Measurements from ENCODE around the gene RAB36. TPM values are rescaled to one million over a fixed set of nuclear protein-coding genes. Genes with fewer than 3 reads are reported as not detected.
A peak's percentile ranks its signal among the peaks of the same experiment; 100 is the strongest.

The RAB36 gene
- total RNA-seq, 1 donor from 2014 or later, result 0.70 TPM

GRCh38 chr22:23192133-23192532 lies 46.9 kb downstream of the RAB36 start:
- no peak for DNase-seq (ENCODE audit: low spot score)
- intact Hi-C loops (cut with DNase I), result no loop called here

DNA sequence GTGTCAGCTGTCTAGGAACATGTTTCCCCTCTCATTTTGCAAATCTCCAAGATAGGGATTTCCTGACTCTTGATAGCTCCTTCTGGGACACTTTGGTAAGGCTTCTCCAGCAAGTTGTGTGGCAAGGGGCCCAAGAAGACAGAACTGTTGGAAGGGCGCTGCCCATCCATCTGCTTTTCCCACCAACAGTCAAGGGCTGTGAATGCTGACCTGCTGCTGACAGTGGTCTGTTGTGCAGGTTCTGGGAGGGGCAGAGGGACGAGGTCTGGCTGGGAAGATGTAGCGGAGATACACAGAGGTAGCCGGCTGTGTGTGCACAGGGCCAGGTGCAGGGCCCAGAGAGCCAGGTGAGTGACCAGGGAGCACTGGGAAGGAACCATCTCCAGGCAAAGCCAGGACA lies 47.3 kb downstream of the RAB36 start:
- intact Hi-C loops (cut with DNase I), result no loop called here
- no peak for DNase-seq (ENCODE audit: low spot score)

DNA sequence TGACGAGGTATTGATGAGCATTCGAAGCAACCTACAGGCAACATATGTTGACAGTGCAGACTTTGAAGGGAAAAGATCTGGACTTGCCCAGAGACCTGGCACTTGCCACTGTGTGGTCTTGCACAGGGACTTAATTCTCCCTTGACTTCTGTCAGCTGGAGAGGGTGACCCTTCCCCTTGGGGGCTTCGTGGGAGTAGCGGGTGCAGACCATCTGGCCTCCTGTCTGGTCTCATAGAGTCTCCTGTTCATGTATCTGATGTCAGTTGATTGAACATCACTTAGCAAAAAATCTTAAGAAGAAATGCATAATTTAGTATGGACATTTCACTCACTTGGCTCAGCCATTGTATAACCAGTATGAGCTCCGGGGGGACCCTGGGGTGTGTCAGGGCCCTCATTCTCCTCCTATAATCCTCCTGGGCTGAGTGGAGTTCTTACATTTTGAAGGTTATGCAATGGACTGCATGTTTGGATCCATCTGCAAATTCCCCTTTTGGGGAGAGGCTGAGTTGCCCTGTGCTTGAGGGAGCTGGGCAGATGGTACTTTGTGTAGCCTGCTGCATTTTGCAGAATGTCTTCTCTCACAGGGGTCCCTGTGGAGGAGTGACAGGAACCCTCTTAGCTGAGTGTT lies 48.0 kb downstream of the RAB36 start:
- intact Hi-C loops (cut with DNase I), result no loop called here
- DNase-seq (ENCODE audit: low spot score), result no peak

DNA sequence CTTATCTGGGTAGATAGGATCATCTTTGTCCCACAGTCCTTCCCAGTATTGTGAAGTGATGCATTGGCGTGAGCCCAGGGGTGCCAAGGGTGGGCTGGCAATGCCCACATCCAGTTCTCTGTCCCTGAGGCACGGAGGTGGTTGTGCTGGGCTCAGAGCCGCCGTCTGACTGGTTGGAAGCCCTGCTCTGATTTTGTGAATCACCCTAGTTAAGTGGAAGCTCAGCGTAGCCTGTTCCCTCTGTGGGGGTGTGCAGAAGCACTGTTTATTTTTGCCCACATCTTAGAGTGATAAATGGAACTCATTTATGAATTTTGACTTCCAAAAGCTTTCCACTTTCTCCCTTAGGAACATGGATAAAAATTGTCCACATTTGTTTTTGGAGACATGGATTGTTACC lies 48.6 kb downstream of the RAB36 start:
- DNase-seq (ENCODE audit: low spot score), result no peak
- intact Hi-C loops (cut with DNase I), result no loop called here

GRCh38 chr22:23196165-23196564 lies 50.9 kb downstream of the RAB36 start:
- intact Hi-C loops (cut with DNase I), result no loop called here
- no peak for DNase-seq (ENCODE audit: low spot score)

DNA sequence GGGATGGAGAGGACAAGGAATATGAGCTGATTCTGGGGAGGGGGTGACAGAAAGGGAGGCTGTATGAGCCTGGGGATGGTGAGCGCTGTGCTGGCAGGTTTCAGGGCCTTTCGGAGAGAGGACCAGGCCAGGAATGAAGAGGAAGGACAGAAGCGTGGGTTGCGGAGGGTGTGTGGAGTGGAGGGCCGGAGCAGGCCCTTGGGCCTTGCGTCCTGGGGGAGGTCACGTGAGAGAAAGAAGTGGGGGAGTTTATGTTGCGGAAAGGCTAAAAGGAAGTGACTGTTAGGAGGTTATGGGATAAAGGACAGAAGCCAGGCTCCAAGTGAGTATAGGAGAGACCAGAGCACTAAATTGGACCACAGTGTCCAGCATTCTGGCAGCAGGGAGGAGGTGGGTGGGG lies 52.6 kb downstream of the RAB36 start:
- no peak for DNase-seq (ENCODE audit: low spot score)
- intact Hi-C loops (cut with DNase I), result no loop called here

DNA sequence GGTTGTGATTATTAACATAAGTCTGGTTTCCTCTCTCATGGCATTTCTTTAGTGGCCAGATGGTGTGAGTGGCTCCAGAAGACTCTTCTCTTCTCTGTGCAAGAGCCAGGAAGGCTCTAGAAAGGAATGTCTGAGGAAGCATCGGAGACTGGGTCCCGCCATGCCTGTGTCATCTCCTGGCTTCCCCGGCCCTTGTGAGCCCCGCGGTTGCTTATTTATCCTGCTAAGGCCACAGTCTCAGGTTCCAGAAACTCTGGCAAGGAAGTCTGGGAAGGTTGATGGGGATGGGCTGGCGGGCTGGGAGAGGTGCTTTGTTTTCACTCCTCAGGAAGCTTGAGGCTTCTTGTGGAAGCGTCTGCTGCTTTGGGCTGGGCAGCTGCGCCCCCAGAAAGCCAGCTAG lies 53.9 kb downstream of the RAB36 start:
- DNase-seq (ENCODE audit: low spot score), result no peak
- intact Hi-C loops (cut with DNase I), result no loop called here

DNA sequence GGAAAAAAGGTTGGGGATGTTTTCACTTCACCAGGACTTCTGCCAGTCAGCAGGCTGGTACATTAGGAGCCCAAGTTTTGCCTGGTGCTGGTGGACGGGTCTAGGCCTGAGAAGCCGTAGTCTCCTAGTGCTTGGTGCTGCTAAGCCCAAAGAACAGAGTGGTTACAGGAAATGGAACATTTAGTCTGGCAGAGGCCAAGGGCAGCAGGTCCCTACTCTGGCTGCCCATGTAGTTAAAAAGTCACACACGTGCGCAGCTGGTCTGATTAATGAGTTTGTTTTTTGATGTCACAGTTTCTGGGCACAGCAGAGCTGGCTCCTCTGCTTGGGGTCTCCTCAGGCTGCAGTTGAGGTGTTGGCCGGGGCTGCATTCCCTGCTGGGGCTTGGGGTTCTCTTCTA lies 55.6 kb downstream of the RAB36 start:
- DNase-seq (ENCODE audit: low spot score), result no peak
- intact Hi-C loops (cut with DNase I), result no loop called here

DNA sequence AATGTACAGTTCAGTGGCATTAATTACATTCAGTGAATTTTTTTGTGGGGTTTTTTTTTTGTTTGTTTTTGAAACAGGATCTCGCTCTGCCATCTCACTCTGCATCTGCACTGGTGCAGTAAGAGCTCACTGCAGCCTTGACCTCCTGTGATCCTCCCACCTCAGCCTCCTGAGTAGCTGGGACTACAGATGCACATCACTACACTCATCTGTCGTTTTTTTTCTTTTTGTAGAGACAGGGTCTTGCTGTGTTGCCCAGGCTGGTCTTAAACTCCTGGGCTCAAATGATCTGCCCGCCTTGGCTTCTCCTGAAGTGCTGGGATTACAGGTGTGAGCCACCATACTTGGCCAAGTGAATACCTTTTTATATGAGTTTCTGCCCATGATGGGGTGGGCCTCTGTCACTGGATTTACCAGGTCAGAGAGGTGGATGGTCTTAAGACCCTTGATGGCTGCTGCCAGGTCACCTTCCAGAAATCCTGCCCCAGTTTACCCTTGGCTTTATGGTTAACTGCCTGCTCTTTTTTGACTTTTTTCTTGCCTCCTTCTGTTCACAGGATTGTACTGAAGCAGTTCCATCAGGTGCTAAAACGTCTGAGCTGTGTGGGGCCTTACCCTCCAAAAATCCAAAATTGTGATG lies 57.7 kb downstream of the RAB36 start:
- intact Hi-C loops (cut with DNase I), result no loop called here
- DNase-seq (ENCODE audit: low spot score), result no peak

- intact Hi-C loops (cut with DNase I), result loop anchor here (2.0 kb wide), 1 partner anchor 53 kb away; no protein-coding TSS in a partner anchor
- DNase-seq (ENCODE audit: low spot score), result no peak
These were observed 58.3 kb downstream of the RAB36 start for GRCh38 chr22:23203452-23204124.

DNA sequence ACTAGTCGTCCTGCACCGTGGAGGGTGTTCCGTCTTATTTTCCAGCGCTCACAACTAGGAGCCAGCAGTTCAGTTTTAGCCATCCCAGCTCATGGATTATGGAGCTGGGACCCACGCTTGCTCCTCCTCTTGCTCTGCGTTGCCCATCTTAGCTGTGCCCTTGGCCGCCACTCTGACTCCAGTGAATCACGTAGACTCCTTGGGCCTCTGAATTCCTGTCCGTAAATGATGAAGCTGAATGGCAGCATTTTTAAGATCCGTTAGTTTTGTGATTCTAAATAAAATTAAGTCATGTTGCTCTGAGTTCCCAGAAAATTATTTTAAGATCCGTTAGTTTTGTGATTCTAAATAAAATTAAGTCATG lies 58.8 kb downstream of the RAB36 start:
- intact Hi-C loops (cut with DNase I), result loop anchor here (2.0 kb wide), 1 partner anchor 53 kb away; no protein-coding TSS in a partner anchor
- no peak for DNase-seq (ENCODE audit: low spot score)

DNA sequence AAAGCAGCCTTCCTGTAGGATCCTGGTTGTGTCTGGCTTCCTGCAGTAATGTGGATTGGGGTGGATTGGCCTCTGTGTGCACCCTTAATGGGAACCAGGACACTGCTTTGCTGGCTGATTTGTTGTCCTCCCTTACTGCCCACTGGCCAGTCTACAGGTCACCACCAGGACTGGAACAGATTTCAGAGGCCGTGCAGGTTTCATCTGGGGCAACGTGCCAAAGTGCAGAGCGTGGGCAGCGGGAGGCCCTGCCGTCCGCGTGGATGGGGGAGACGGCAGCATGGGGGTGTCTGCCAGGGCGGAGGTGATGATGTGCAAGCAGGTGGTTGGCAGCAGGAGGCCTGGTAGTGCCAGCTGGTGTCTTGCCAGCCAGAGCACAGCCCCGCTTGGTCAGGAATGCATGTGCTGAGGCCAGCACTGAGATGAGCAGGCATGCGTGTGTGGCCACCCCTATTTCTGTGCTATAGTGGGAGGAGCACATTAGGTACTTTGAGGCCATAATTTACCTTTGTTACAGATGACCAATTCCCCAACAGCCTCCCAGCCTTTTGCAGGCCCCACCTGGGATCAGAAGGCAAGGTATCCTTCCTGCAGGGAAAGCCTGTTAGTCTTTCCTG lies 59.4 kb downstream of the RAB36 start:
- peak; percentile 88 for DNase-seq (ENCODE audit: low spot score)
- intact Hi-C loops (cut with DNase I), result loop anchor here (2.0 kb wide), 1 partner anchor 52 kb away; no protein-coding TSS in a partner anchor

DNA sequence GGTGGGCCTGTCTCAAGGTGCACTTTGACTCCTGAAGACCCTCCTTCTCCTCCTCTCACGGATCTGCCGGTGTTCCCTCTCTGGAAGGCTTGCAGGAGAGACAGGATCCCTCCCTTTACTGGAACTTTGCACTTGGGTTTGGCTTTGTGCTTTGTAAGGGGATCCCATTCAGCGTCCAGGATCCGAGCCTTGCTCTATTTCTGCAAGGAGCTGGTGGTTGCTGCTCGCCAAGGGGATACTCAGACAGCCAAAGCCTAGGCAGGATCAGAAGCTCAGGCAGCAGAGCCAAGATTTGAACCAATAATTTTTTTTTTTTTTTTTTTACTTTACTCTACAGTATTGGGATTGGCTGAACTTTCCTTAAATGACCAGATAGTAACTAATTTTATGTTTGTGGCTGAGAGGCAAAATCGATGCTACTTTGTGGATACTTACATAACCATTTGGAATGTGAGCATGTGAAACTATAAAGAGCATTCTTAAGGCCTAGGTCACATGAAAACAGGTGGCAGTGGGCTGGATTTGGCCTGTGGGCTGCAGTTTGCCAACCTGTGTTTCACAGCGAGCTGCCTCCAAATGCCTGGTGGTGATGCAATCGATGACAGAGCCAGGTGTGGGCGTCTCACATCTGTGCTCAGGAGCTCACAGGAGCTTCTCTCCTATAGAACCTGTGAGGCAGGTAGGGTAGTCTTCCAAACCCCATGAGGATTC lies 60.2 kb downstream of the RAB36 start:
- DNase-seq (ENCODE audit: low spot score), result no peak
- intact Hi-C loops (cut with DNase I), result loop anchor here (2.0 kb wide), 1 partner anchor 51 kb away; no protein-coding TSS in a partner anchor

DNA sequence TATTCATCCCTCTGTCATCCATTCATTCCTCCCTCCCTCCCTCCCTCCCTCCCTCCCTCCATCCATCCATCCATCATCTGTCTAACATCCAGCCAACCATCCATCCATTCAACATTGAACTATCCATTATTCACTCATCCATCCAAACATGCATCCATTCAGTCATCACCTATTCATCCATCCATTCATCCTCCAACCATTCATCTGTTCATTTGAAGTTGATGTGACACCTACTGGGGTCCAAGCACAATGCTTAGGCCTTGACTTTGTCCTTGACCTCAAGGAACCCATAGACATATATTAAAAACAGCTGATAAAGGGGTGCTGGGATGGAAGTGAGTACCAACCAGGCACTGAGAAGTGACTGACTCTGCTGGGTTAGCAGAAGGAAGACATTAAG lies 61.6 kb downstream of the RAB36 start:
- DNase-seq (ENCODE audit: low spot score), result no peak
- intact Hi-C loops (cut with DNase I), result no loop called here

DNA sequence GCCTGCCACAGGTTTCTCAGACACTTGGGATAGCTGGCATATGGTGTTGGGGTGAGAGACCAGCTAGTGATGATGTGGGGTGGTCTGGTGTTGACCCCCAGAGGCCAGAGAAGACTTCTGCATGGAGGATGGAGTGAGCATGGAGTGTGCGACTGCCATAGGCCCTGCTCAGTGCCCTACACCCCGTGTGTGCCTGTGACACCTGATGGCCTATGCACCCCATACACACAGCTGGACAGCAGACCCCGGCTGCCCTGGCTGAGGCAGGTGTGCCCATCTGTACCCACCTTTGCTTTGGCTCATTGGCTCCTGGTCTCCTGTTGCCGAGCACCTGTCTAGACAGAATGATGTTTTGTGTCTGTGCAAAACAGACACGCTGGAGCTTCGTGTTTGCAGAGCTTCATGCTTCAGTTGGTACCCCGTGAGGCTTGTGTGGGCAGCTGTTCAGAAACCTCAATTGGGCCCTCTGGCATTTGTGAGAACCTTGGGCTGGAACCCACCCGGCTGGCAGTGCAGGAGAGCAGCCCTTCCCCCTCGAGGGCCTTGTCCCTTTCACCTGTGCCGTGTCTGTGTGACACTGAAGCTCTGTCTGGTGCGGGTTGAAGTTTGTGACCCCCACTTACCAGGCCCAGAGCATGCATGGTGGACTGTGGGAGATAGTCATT lies 62.6 kb downstream of the RAB36 start:
- intact Hi-C loops (cut with DNase I), result no loop called here
- DNase-seq (ENCODE audit: low spot score), result no peak

DNA sequence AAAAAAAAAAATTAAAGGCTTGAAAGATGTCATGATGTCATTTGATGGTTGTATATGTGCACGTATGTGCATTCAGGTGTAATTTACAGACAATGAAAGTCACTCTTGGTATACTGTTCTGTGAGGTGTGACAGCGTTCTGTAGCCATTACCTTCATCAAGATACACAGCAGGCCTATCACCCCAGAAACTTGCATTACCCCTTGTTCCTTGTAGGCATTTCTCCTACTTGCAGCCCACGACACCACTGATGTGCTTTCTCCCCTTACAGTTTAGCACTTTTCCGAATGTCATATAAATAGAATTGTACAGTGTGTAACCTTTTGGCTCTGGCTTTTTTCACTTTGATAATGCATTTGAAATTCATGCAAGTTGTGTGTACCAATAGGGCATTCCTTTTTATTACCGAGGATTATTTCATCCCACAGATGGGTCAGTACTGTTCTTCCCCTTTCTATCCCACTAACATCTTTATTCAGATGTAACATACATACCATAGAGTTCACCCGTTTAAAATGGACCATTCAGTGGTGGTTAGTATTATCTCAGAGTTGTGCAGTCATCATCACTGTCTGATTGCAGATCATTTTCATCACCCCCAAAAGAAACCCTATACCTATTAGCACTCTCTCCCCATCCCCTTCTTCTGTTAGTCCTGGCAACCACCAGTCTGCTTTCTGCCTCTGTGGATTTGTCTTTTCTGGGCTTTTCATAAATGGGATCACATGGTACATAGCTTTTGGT lies 65.3 kb downstream of the RAB36 start:
- no peak for DNase-seq (ENCODE audit: low spot score)
- intact Hi-C loops (cut with DNase I), result no loop called here

DNA sequence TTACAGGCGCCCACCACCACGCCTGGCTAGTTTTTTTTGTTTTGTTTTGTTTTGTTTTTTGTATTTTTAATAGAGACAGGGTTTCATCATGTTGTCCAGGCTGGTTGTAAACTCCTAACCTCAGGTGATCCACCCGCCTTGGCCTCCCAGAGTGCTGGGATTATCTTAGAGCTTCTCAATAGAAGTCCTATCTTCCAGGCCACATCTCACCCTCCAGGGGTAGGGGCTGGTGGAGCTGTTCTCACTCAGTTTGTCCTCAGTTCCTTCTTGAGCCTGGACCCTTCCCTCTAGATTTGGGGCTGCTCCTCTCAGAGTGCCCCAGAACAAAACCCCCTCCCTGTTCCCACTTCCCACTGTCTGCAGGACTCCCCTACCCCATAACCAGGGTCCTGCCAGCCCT lies 66.3 kb downstream of the RAB36 start:
- DNase-seq (ENCODE audit: low spot score), result no peak
- intact Hi-C loops (cut with DNase I), result no loop called here

DNA sequence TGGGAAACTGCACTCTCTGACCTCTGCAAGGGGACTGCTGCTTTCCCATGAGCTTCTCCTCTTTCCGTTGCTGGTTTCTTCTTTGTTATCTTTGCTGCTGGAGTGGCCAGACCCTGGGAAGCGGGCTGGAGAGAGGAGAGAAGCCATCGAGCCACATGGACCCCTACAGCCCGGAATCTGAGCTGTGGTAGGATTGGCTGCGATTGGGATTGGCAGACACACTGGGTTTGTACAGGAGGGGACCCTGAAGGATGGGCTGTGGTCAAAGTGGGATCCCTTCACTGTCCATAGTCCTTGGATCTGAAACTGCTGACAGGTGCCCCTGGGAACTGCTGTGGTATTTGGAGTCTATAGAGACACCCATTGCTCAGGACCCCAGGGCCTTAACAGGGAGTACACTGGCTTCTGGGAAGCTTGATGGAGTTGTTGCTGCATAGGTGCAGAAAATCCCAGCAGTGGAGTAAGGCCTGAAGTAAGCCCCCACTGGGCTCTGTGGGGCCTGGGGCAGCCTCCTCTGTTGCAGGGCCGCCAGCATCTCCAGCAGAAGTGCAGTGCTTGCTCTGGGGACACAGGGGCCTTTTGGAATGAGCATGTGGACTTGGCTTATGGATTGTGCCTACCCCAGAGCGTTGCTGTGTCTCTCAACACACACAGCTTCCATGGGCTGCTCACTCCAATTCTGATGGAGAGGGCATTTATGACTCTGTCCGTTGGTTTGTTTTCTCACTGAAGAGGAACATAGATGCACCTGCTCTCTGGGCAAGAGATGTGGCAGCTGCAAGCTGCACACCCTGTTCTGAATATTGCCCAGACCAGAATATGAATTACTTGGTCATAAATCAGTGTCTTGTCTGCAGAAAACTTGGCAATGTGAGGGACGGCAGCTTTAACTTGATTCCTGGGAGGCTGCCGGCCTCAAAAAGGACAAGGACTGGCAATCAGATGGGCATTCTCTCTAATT lies 67.1 kb downstream of the RAB36 start:
- intact Hi-C loops (cut with DNase I), result no loop called here
- DNase-seq (ENCODE audit: low spot score), result no peak

Data from cardiac septum (tissue), 1 donor.